HepG2 (cell line): ENCODE measurements around the gene FBXO44. TPM values are rescaled to one million over a fixed set of nuclear protein-coding genes. Genes with fewer than 3 reads are reported as not detected.

Experiments
- AHR ChIP-seq: IDR thresholded peaks from 2 replicates; pipeline ENCODE4 v1.6.1; 2018; ENCODE audit warnings: missing genetic modification reagents, missing compliant biosample characterization
- ASH2L ChIP-seq: fragments of 300-600, 200-600 bp; sonication (generic); IDR thresholded peaks from 2 replicates; pipeline ENCODE4 v1.7.0; 2017; ENCODE audit warnings: low read depth, mild to moderate bottlenecking, moderate library complexity, mixed read lengths, low read length; ENCODE audit not compliant: insufficient read length
- DR1 ChIP-seq: sonication (generic); formaldehyde crosslinking; IDR thresholded peaks from 2 replicates; pipeline ENCODE4 v1.8.0; 2021; ENCODE audit warnings: mild to moderate bottlenecking, missing genetic modification reagents, inconsistent platforms
- HDAC1 ChIP-seq: sonication (generic); formaldehyde crosslinking; IDR thresholded peaks from 2 replicates; pipeline ENCODE4 v1.5.1; 2020; ENCODE audit warnings: mild to moderate bottlenecking, missing genetic modification reagents
- HNF4G ChIP-seq, 2 experiments: sonication (generic) in 1 of 2; formaldehyde crosslinking in 1 of 2; IDR thresholded peaks; 2 replicates each; pipeline versions ENCODE4 v1.4.0 to v1.6.1; 2011 to 2020; ENCODE audit warnings: borderline replicate concordance in 2 of 2, low read depth in 2 of 2, mild to moderate bottlenecking in 2 of 2, low read length in 1 of 2, missing genetic modification reagents in 1 of 2, moderate library complexity in 1 of 2
- KLF13 ChIP-seq: sonication (generic); formaldehyde crosslinking; IDR thresholded peaks from 2 replicates; pipeline ENCODE4 v1.4.0; 2020; ENCODE audit warnings: mild to moderate bottlenecking, missing genetic modification reagents
- MTF2 ChIP-seq: sonication (generic); formaldehyde crosslinking; IDR thresholded peaks from 2 replicates; pipeline ENCODE4 v1.5.0; 2020; ENCODE audit warnings: missing genetic modification reagents, borderline replicate concordance
- NFE2L1 ChIP-seq: sonication (generic); formaldehyde crosslinking; IDR thresholded peaks from 2 replicates; pipeline ENCODE4 v1.4.0; 2020; ENCODE audit warnings: missing genetic modification reagents, mild to moderate bottlenecking, borderline replicate concordance
- NR2F6 ChIP-seq, 2 experiments: IDR thresholded peaks; 2 replicates each; pipeline ENCODE4 v1.6.1; 2016; ENCODE audit warnings: antibody characterized with exemption in 1 of 2, mild to moderate bottlenecking in 1 of 2
- PHF8 ChIP-seq: sonication (generic); formaldehyde crosslinking; IDR thresholded peaks from 2 replicates; pipeline ENCODE4 v1.5.0; 2020; ENCODE audit warnings: missing genetic modification reagents
- RFXAP ChIP-seq: sonication (generic); formaldehyde crosslinking; IDR thresholded peaks from 2 replicates; pipeline ENCODE4 v1.4.0; 2020; ENCODE audit warnings: missing genetic modification reagents, borderline replicate concordance
- SMAD3 ChIP-seq: sonication (generic); formaldehyde crosslinking; IDR thresholded peaks from 2 replicates; pipeline ENCODE4 v1.4.0; 2020; ENCODE audit warnings: missing genetic modification reagents
- SMARCE1 ChIP-seq: fragments of 450-650 bp; IDR thresholded peaks from 2 replicates; pipeline ENCODE4 v1.6.1; 2017; ENCODE audit warnings: borderline replicate concordance
- ZFP36 ChIP-seq: fragments of 150-350 bp; IDR thresholded peaks from 2 replicates; pipeline ENCODE4 v1.6.1; 2018; ENCODE audit warnings: borderline replicate concordance, low read length, low read depth; ENCODE audit not compliant: partially characterized antibody
- ZIK1 ChIP-seq: sonication (generic); formaldehyde crosslinking; IDR thresholded peaks from 2 replicates; pipeline ENCODE4 v1.5.0; 2020; ENCODE audit warnings: mild to moderate bottlenecking, low read depth, missing genetic modification reagents, borderline replicate concordance
- ZMYM3 ChIP-seq: sonication (generic); formaldehyde crosslinking; IDR thresholded peaks from 2 replicates; pipeline ENCODE4 v1.5.1; 2020; ENCODE audit warnings: mild to moderate bottlenecking, missing genetic modification reagents
- ZNF180 ChIP-seq: sonication (generic); formaldehyde crosslinking; IDR thresholded peaks from 2 replicates; pipeline ENCODE4 v1.4.0; 2020; ENCODE audit warnings: low read depth, missing genetic modification reagents, borderline replicate concordance
- ZNF331 ChIP-seq: sonication (generic); formaldehyde crosslinking; IDR thresholded peaks from 2 replicates; pipeline ENCODE4 v1.4.0; 2020; ENCODE audit warnings: missing genetic modification reagents
- ZNF510 ChIP-seq: sonication (generic); formaldehyde crosslinking; IDR thresholded peaks from 2 replicates; pipeline ENCODE4 v1.4.0; 2020; ENCODE audit warnings: low read depth, mild to moderate bottlenecking, missing genetic modification reagents
- ZNF558 ChIP-seq: sonication (generic); formaldehyde crosslinking; IDR thresholded peaks from 2 replicates; pipeline ENCODE4 v1.9.0; 2022; ENCODE audit warnings: mild to moderate bottlenecking, missing genetic modification reagents, borderline replicate concordance
- ZNF572 ChIP-seq: sonication (generic); formaldehyde crosslinking; IDR thresholded peaks from 2 replicates; pipeline ENCODE4 v1.5.1; 2020; ENCODE audit warnings: mild to moderate bottlenecking, missing genetic modification reagents
- ZNF619 ChIP-seq: sonication (generic); formaldehyde crosslinking; IDR thresholded peaks from 2 replicates; pipeline ENCODE4 v1.4.0; 2020; ENCODE audit warnings: mild to moderate bottlenecking, missing genetic modification reagents
- ZNF674 ChIP-seq: sonication (generic); formaldehyde crosslinking; IDR thresholded peaks from 2 replicates; pipeline ENCODE4 v1.5.0; 2020; ENCODE audit warnings: low read depth, mild to moderate bottlenecking, missing genetic modification reagents
- ZNF766 ChIP-seq: sonication (generic); formaldehyde crosslinking; IDR thresholded peaks from 2 replicates; pipeline ENCODE4 v1.5.0; 2020; ENCODE audit warnings: missing genetic modification reagents, borderline replicate concordance
- polyA plus RNA-seq, 8 experiments: library from polyadenylated mRNA; depleted of rRNA in 3 of 8; stranded (reverse) in 7 of 8; unstranded in 1 of 8; fragments of >200 nt; fragmentation: Illumina TruSeq in 4 of 8; extraction: Trizol in 4 of 8; gene quantifications; 2 replicates each; pipeline versions ENCODE4 v1.2.1 to v1.2.3, GENCODE V29; 2011 to 2016; ENCODE audit warnings: low read depth in 4 of 8, missing spikeins in 1 of 8, mixed read lengths in 1 of 8; ENCODE audit not compliant: insufficient read depth in 1 of 8
- total RNA-seq, 5 experiments: library from RNA; depleted of rRNA; stranded (reverse); fragments of >200 nt; fragmentation: Illumina TruSeq; extraction: Trizol; gene quantifications; 2 replicates each; pipeline ENCODE4 v1.2.3, GENCODE V29; 2016; ENCODE audit warnings: low read depth in 1 of 5
- TF ChIP-seq, protein P1 (sequence below): sonication (generic); formaldehyde crosslinking; IDR thresholded peaks from 2 replicates; pipeline ENCODE4 v1.5.1; 2020; ENCODE audit warnings: missing genetic modification reagents, mild to moderate bottlenecking, borderline replicate concordance
- TF ChIP-seq, protein P2 (sequence below): IDR thresholded peaks from 2 replicates; pipeline ENCODE4 v1.6.1; 2016; ENCODE audit warnings: mild to moderate bottlenecking, missing biosample characterization, missing genetic modification reagents
- TF ChIP-seq, protein P3 (sequence below): sonication (generic); formaldehyde crosslinking; IDR thresholded peaks from 2 replicates; pipeline ENCODE4 v1.5.1; 2020; ENCODE audit warnings: mild to moderate bottlenecking, missing genetic modification reagents, borderline replicate concordance

FBXO44 gene
- total and polyA plus RNA-seq, 2 of the 13 experiments (the other 11 are each of a cell fraction or from before 2014, with no cell fraction given): 22.4 to 27.9 TPM

DNA sequence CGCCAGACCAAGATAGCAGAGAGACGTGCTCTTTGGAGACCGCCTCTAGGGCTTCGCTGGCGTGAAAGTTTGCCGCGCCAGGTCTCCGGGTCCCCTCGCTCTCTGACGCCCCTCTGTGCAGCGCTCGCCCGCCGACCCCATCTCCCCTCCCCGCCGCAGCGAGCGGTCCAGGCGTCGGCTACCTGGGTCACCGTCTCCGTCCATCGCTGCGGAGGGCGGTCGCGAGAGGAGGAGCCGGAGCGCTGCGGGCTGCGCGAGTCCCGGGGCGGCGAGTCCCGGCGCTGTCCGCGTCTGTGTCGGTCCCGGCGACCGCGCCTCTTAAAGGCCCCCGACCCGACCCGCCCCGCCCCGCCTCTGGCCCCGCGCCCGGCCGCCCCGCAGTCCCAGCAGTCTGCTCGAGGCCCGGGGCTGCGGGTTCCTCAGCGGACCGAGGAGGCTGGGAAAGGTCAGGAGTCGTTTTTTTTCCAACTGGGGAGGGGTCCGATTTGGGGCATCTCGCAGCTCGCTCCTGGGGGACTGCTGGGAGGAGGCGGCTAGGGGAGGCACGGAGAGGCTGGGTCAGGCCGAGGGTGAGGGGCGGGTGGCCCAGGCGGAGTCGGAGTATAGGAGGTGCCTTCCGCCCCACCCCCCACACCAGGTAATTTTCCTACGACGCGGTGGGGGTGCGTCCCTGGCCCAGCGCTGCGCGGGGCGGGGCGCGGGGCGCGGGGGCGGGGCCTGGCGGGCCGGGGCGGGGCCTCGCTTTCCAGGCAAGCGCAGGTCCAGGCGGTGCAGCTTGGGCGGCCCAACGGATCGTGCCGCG, at the start of gene FBXO44, which contains the start of gene FBXO2 (continued):
- no peak for TF ChIP-seq ZNF510 (CRISPR knock-in tag)
- TF ChIP-seq, protein P1, sequence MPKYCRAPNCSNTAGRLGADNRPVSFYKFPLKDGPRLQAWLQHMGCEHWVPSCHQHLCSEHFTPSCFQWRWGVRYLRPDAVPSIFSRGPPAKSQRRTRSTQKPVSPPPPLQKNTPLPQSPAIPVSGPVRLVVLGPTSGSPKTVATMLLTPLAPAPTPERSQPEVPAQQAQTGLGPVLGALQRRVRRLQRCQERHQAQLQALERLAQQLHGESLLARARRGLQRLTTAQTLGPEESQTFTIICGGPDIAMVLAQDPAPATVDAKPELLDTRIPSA (CRISPR knock-in tag): no peak; the same call in 1 of the 2 replicates
- TF ChIP-seq SMARCE1: no peak
- no peak for TF ChIP-seq KLF13 (CRISPR knock-in tag)
- no peak for TF ChIP-seq ZNF180 (CRISPR knock-in tag)
- TF ChIP-seq AHR (CRISPR knock-in tag): no peak
- no peak for TF ChIP-seq SMAD3 (CRISPR knock-in tag)
- peak; percentile 86; the same call in 1 of the 2 replicates for TF ChIP-seq ZIK1 (CRISPR knock-in tag)
- TF ChIP-seq DR1 (CRISPR knock-in tag): no peak
- TF ChIP-seq ZMYM3 (CRISPR knock-in tag): peak; percentile 71; the same call in 1 of the 2 replicates
- TF ChIP-seq, protein P2, sequence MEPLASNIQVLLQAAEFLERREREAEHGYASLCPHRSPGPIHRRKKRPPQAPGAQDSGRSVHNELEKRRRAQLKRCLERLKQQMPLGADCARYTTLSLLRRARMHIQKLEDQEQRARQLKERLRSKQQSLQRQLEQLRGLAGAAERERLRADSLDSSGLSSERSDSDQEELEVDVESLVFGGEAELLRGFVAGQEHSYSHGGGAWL: peak; percentile 49; the same call in 1 of the 2 replicates
- TF ChIP-seq ZNF766: no peak
- peak; percentile 69 for TF ChIP-seq PHF8 (CRISPR knock-in tag)
- peak; percentile 31; the same call in 1 of the 2 replicates for TF ChIP-seq HDAC1
- peak; percentile 34; the same call in 1 of the 2 replicates for TF ChIP-seq ZNF558
- TF ChIP-seq ZNF331 (CRISPR knock-in tag): 0 out of 2 replicates have a peak, but pooled peaks have one; percentile 8
- no peak for TF ChIP-seq ZNF572 (CRISPR knock-in tag)
- no peak for TF ChIP-seq NFE2L1 (CRISPR knock-in tag)
- TF ChIP-seq NR2F6 (IDR thresholded peaks at IDR 0.05): no peak
- 0 out of 2 replicates have a peak, but pooled peaks have one; percentile 6 for TF ChIP-seq NR2F6 (CRISPR knock-in tag; IDR thresholded peaks at IDR 0.05)
- no peak for TF ChIP-seq MTF2 (CRISPR knock-in tag)
- TF ChIP-seq ZNF619 (CRISPR knock-in tag): no peak
- TF ChIP-seq ZFP36: peak; percentile 95
- TF ChIP-seq, protein P3, sequence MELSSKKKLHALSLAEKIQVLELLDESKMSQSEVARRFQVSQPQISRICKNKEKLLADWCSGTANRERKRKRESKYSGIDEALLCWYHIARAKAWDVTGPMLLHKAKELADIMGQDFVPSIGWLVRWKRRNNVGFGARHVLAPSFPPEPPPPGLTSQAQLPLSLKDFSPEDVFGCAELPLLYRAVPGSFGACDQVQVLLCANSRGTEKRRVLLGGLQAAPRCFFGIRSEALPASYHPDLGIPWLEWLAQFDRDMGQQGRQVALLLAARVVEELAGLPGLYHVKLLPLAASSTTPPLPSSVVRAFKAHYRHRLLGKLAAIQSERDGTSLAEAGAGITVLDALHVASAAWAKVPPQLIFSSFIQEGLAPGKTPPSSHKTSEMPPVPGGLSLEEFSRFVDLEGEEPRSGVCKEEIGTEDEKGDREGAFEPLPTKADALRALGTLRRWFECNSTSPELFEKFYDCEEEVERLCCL: no peak
- no peak for TF ChIP-seq HNF4G (IDR thresholded peaks at IDR 0.05; ENCODE audit: borderline replicate concordance, low read depth, low read length)
- TF ChIP-seq HNF4G (CRISPR knock-in tag; IDR thresholded peaks at IDR 0.05; ENCODE audit: borderline replicate concordance, low read depth): no peak
- no peak for TF ChIP-seq ZNF674
- 0 out of 2 replicates have a peak, but pooled peaks have one; percentile 2 for TF ChIP-seq RFXAP (CRISPR knock-in tag)
- no peak for TF ChIP-seq ASH2L
